ENCODE results near the gene AASDH.
"Not testable (repeated sequence)": the region's sequence is repeated elsewhere in the genome, so short reads cannot be mapped to it uniquely, and the experiment has no call there.

Gene AASDH

DNA sequence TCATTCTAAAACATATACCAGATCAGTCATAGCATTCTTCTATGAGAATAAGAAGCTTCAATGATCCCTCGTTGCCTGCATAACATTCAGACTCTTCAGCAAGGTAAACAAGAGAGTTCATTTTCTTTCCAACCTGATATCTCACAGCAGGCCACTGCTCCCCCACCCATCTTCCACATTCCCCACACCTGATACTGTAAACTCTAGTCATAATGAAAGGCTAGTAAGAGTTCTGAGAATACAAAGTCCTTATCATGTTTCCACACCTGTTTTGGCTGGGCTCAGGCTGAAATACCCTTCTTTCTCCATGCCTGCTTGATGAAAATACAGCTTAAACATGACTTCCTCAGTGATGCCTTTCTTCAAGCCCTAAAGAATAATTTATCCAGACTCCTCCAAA lies 2.3 kb upstream of the AASDH start:
- DNase-seq (ENCODE audit: low read depth in 2 of 2): no peak

DNA sequence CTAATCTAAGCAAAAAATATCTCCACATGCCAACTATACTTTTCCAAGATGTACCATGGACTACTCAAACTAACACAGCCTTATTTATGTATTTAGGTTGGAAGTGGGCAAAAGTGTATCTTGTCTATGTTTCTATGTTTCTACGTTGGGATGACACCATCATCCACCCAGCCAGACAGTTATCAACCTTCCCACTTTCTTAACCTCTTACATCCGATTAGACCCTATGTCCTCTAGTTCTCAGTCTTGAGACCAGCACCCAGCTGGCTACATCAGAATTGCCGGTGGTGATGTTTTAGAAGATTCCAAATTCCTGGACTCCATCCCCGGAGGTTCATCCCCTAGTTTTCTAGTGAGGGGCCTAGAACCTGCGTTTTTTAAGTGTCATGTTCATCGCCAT lies 1.0 kb upstream of the AASDH start:
- DNase-seq (ENCODE audit: low read depth in 2 of 2): no peak

DNA sequence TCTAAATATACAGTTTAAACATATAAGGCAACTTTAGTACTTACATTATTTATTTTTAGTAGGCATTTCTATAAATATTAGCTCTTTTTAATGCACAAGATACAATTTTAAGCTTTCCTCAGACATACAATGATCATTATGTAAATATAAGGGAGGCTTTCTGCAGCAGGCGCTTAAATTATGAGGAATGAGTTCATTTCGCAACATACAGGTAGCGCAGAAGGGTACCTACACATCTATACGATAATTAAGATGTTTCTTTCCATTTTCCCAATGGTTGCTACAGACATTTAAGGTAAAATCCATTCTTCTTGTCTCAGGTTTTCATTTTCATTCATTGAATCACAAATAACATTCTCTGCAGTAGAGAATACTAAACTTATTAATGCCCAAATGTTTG lies 1.2 kb downstream of the AASDH start:
- DNase-seq (ENCODE audit: low read depth in 2 of 2): no peak

DNA sequence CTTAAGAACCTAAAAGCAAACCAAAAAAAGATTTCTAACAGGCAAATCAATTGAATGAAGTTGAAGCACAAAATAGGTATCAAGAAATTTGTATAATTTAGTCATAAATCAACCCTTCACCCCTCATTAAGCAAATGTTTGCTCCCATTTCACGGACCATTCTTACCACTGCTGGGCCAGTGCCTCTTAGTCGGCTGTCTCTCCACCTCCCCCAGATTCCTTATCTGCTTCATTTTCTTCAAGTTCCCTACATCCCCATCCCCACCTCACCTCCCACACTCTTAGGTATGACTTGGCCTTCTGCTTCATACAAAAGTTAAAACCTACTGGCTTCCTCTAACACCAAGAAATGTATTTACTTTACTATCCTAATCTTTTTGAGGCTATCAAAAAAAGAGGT lies 11.8 kb downstream of the AASDH start:
- no peak for DNase-seq (ENCODE audit: low read depth in 2 of 2)

DNA sequence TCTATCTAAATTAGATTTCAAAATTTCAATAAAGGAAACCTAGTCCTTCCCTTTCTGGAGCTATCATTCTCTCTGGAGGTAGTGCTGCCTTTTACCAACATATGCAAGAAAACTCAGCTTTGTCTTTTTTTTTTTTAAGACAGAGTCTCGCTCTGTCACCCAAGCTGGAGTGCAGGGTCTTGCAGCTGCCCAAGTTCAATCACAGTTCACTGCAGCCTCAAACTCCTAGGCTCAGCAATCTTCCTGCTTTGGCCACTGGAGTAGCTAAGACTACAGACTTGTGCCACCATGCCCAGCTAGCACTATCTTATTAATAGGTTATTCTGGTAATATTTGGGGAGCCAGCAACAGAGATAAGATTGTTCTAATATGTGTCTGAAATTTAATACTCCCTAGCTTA lies 12.3 kb downstream of the AASDH start:
- no peak for DNase-seq (ENCODE audit: low read depth in 2 of 2)

DNA sequence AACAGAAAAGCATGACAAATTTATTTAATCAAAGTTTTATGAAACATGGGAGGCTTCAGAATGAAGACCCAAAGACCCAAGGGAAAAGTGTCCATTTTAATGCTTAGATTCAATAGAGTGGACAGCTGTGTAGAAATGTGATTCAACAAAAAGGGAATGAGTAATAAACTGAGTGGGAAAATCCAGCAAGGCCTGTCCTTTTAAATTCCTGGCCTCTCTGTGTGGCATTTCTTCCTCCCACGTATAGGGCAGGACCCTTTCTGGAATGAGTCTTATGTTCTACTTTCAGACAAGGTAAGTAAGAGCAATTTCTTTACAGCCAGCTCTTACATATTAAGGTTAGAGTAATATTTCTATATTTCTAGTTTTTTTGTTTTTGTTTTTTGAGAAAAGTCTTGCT lies 14.5 kb downstream of the AASDH start:
- no peak for DNase-seq (ENCODE audit: low read depth in 2 of 2)

DNA sequence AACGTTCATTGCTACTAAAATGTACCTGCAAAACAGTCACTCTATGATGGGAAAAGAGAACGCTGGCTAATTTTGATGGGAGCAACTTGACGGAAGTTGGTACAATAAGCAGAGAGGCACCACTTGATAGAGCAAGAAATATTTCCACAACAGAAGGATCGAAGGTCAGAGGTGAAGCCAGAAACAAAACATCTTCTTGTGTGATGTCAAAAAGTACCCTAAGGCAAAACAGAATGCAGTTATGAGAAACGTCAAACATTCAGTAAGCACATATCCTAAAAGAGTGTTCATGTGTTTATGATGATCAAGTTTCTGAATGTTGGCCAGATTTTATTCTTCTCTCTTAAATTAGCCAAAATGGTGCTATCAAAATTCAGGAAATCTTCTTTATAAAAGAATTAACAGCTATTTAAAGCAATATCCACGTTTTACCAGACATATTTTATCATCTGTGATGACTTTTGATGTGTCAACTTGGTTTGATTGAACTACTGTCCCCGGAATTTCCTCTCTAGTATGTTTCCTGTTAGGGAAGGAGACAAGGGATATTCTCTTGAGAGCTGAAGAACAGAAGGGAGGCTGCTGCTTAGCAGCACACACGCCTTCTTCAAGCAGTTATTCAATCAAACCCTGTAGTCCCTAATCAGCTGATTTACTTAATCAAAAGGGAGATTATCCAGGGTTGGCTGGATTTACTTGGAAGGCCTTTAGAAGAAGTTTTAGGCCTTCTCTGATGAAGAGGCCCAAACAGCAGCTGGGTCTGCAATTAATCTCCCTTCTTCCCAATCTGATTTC lies 15.7 kb downstream of the AASDH start:
- DNase-seq (ENCODE audit: low read depth in 2 of 2): no peak

DNA sequence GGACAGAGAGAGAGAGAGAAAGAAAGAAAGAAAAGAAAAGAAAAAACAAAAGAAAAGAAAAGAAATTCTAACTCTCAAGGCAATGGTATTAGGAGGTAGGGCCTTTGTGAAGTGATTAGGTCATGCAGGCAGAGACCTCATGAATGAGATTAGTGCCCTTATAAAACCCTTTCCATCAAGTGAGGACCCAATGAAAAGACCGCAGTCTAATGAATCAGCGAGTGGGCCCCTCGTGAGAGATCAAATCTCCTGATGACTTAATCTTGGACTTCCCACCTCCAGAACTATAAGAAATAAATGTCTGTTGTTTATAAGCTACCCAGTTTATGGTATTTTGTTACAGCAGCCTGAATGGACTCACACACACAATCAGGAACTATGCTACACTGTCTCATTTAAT lies 16.9 kb downstream of the AASDH start:
- DNase-seq (ENCODE audit: low read depth in 2 of 2): no peak

DNA sequence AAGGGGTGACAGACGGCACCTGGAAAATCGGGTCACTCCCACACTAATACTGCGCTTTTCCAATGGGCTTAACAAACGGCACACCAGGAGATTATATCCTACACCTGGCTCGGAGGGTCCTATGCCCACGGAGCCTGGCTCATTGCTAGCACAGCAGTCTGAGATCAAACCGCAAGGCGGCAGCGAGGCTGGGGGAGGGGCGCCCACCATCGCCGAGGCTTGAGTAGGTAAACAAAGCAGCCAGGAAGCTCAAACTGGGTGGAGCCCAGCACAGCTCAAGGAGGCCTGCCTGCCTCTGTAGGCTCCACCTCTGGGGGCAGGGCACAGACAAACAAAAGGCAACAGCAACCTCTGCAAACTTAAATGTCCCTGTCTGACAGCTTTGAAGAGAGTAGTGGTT lies 24.3 kb downstream of the AASDH start:
- not testable (repeated sequence) for DNase-seq (ENCODE audit: low read depth in 2 of 2)

DNA sequence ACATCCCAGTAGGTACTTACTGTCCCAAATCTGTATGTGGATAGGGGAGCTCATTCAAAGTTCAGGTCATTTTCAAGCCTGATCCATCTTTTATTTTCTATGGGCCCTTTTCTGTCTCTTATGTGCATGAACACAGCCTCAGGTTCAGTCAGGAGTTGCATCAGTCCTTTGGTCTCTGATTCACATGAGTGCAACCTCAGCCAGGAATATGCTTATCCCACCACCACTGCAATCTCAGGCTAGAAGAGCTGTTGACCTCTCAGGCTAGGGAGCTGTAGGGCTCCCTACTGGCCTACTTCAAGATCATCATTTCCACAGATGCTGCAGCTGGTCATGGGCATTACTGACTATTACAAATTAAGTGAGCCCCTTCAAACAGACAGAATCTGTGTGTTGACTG lies 27.2 kb downstream of the AASDH start:
- no peak for DNase-seq (ENCODE audit: low read depth in 2 of 2)

DNA sequence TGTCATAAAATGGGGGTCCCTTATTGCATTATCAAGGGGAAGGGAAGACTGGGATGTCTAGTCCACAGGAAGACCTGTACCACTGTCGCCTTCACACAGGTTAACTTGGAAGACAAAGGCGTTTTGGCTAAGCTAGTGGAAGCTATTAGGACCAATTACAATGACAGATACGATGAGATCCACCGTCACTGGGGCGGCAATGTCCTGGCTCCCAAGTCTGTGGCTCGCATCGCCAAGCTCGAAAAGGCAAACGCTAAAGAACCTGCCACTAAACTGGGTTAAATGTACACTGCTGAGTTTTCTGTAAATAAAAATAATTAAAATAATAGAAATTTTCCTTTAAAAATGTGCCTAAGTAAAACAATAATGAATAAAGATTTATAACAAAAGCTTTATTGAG lies 30.6 kb downstream of the AASDH start:
- DNase-seq (ENCODE audit: low read depth in 2 of 2): no peak

DNA sequence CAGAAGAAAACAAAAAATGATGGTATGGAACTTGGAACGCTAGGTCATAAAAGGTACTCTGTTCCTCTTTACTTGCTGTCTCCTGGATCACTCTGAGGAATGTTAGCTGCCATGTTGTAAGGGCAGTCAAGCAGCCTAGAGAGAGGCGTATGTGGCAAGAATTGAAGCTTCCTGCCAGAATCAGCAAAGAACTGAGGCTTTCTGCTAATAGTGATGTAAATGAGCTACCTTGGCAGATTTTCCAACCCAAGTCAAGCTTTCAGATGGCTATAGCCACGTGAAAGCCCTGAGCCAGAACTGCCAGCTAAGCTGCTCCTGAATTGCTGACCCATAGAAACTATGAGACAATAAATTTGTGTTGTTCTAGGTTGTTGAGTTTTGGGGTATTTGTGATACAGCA lies 38.7 kb downstream of the AASDH start:
- DNase-seq (ENCODE audit: low read depth in 2 of 2): no peak

DNA sequence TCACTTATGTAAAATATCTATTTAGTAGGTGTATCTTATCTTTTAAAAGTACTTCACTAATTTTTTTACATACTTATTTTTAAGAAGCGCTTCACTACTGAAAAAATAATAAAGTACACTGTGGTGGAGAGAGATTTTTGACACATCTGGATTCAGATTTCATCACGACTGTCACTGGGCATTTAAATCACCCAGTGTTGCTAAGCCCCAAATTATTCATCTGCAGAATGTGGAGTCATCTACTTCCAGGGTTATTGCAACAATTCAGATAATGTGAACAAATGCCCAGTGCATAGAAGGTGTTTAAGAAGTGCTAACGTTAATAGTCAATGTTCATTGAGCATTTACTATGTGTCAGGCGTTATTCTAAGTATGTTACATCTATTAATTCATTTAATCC lies 41.8 kb downstream of the AASDH start:
- no peak for DNase-seq (ENCODE audit: low read depth in 2 of 2)

DNA sequence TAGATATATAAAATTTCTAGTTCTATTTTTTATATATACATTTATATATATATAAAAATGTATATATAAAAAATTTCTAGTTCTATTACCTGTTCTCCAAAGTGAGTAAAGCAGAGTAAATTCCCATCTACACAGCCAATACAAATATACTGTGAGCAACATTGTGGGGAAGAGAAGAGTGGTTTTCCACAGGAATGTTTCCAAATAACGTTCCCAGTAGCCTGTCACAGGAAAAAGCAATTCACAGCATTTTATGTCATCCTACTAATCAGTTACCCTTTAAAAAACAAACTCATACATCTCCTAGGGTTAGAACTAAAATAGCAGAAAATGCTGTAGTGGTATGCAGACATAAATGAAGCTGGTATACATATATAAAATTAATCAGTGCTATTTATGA lies 44.5 kb downstream of the AASDH start:
- DNase-seq (ENCODE audit: low read depth in 2 of 2): no peak

DNA sequence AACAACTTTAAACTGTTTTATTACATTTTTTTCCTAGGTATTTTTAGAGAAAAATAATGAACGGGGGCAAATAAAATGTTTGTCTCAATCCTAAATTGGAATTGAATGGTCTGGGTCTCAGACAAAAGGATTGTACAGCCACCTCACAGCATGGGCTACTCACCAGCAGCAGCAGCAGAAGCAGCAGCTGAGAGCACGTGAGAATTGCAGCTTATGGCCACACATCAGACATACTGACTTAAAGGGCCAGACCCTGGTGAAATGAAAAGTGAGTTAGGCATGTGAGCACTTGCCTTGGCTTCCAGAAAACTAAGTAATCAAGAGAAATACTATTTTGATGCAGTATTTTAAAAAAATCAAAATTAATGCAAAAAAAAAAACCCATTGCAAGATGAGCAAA lies 56.6 kb downstream of the AASDH start:
- DNase-seq (ENCODE audit: low read depth in 2 of 2): no peak

DNA sequence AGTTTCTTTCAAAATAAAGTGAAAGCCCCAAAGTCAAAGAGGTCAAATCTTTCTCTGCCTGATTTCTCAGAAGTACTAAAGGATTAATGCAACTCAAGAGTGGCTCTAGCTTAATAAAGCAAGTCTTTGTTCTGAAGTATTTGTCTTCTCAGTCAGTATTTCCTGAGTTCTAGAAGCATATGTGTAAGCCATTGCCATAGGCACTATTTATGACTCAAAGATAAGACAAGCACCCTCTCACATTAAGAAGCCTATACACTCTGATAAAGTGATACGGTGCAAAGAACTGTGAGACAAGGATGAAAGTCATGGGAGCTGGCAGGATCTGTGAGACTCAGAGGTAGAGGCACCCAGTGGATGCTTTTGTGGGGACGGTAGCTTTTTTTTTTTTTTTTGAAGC lies 60.9 kb downstream of the AASDH start:
- no peak for DNase-seq (ENCODE audit: low read depth in 2 of 2)

DNA sequence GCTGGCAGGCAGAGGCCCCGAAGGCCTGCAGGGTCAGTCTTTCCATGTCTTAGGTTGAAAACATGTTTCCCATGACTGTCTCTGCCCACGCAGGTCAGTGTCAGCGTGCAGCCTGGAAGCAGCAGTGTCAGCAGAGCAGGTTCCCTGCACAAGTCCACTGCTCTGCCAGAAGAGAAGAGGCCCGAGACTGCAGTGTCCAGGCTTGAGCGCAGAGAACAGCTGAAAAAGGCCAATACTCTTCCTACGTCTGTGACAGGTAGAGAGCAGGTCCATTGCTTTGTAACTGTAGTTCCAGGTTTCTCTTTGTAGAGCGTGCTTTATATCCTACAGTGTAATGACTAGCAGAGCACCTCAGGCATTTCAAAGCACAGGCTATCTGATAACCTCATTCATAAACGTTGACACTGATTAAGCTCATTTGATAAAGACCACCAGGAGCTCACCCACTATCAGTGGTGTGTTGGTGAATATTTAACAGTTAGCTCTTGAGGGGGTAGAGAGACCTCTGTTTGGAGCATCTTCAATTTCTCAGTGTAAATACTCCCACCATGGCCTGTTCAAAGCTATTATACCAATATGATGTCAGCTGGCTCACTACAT lies 63.2 kb downstream of the AASDH start:
- no peak for DNase-seq (ENCODE audit: low read depth in 2 of 2)

DNA sequence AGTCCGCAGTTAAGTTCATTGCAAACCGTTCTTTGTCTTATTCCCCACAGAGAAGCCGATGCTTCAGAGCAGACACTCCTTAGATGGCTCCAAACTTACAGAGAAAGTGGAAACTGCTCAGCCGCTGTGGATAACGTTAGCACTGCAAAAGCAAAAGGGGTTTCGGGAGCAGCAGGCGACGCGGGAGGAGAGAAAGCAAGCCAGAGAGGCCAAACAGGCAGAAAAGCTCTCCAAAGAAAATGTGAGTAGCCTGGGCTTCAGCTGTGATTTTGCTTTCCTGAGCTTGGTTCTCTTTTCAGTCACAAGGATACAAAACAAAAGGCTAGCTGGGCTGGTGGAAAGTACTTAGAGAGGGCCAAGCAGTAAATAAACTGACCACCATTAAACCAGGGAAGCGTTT lies 64.0 kb downstream of the AASDH start:
- no peak for DNase-seq (ENCODE audit: low read depth in 2 of 2)

DNA sequence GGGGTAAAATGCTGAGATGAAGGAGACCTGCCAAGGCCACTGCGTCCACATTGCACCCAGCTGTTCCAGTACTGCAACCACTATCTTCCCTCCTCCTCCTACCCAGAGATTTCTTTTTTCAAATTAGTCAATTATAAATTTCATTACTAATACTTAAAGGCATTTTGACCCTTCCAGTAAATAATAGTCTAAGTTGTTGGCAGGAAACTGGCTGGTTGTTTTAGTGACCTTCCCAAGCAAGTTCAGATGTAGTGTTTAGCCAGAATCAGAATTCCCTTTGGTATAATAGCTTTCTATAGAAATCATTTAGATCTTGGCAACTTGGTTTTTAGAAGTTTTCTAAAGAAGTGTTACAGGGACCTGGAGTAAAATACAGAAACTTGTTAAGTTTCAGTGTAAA lies 66.0 kb downstream of the AASDH start:
- no peak for DNase-seq (ENCODE audit: low read depth in 2 of 2)

DNA sequence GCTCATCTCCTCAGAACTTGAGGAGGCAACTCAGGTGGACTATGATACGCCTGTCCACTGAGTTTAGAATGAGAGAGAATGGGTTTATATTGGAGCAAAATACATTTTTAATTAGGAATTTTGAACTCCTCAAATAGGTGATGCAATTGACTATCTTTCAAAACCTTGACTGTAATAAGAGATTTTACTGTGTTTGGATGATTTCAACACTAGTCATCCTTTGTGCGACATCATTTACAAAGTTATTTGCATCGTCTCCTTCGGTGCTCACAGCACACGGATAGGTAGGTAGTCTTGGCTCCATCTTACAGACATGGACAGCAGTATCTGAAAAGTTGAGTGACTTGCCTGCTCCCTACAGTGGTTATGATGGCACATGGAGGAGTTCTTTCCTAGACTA lies 67.0 kb downstream of the AASDH start:
- DNase-seq (ENCODE audit: low read depth in 2 of 2): no peak

DNA sequence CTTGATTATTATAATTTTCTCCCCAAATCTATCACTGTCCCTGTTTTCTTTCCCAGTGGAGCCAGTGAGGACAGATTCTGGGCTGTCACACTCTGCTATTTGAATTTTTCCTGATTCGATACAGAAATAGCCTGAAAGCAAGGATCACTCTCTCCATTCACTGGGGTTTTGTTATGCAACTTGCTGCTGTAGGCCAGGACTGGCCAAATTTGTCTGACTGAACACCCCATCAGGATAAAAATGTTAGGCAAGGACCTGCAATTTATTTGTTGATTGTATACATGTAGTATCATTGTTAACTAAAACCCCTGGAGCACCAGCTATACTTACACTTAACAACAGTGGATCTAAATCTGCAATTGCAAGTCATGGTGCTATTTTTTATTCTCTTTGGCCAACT lies 68.7 kb downstream of the AASDH start:
- no peak for DNase-seq (ENCODE audit: low read depth in 2 of 2)

DNA sequence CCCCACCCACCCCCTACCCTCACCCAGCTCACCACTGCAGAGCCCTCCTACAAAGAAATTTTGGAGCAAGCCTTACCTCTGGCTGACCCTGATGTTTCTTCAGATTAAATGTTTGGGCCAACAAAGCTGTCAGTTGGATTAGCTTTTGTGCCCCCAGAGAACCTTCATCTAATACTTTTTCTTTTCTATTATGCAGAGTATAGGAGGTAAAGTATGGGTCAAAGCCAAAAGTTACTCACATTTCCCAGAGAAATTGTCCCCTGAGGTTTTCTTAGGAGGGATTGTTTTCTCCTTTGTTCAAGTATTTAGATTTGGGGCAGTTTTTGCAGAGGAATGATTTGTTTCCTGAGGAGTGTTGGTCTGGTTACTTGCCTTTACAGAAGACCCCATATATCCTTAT lies 69.5 kb downstream of the AASDH start:
- DNase-seq (ENCODE audit: low read depth in 2 of 2): no peak

DNA sequence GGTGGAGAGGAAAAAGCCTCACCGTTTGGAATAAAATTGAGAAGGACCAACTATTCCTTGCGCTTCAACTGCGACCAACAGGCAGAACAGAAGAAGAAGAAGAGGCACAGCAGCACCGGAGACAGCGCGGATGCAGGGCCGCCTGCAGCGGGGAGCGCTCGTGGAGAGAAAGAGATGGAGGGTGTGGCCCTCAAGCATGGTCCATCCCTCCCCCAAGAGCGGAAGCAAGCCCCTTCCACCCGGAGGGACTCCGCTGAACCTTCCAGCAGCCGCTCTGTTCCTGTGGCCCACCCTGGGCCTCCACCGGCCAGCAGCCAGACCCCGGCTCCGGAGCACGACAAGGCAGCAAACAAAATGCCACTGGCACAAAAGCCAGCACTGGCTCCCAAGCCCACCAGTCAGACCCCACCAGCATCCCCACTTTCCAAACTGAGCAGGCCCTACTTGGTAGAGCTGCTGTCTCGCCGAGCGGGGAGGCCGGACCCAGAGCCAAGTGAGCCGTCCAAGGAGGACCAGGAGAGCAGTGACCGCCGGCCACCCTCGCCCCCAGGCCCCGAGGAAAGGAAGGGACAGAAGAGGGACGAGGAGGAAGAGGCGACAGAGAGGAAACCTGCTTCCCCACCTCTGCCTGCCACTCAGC lies 71.2 kb downstream of the AASDH start:
- no peak for DNase-seq (ENCODE audit: low read depth in 2 of 2)
